ENCODE results near the gene FAM53C. TPM values are rescaled to one million over a fixed set of nuclear protein-coding genes. Genes with fewer than 3 reads are reported as not detected.

FAM53C gene
- total RNA-seq, 1 donor from 2014 or later = 17.4 TPM

GRCh38 chr5:138336952-138337684 is 948 bp upstream of the FAM53C start:
- peak overlapping the region; percentile 98 for H3K27ac ChIP-seq
- H3K4me1 ChIP-seq = peaks cover 46% of the 10 kb centered on the region
- H3K27me3 ChIP-seq = no peaks in the 10 kb centered on the region
- no peaks in the 10 kb centered on the region for H3K9me3 ChIP-seq
- intact Hi-C loops (cut with DNase I) = no loop called here
- H3K4me3 ChIP-seq = peak overlapping the region; percentile 87 to 94
- H3K36me3 ChIP-seq = peaks cover 0 to 5% of the 10 kb centered on the region in 2 donors
- DNase-seq (ENCODE audit: extremely low spot score in 2 of 2) = no peak
- peak in 1 of 2 donors; percentile 2 for TF ChIP-seq POLR2A (IDR thresholded peaks at IDR 0.05)
- no peak for TF ChIP-seq CTCF (IDR thresholded peaks at IDR 0.05)

- Histone ChIP-seq H3K9me3 (no peaks in the 10 kb centered on the region), H3K27me3 (no peaks in the 10 kb centered on the region), H3K36me3 (peaks cover 0 to 17% of the 10 kb centered on the region in 2 donors), H3K4me3 (peak overlapping the region; percentile 87 to 94), H3K27ac (peak overlapping the region; percentile 98), H3K4me1 (peaks cover 39% of the 10 kb centered on the region)
- intact Hi-C loops (cut with DNase I) = no loop called here
- TF ChIP-seq POLR2AphosphoS5 (IDR thresholded peaks at IDR 0.05; ENCODE audit: insufficient read depth in 1 of 2, low read depth in 1 of 2) = peak in 1 of 2 donors; percentile 11
- TF ChIP-seq POLR2A (IDR thresholded peaks at IDR 0.05) = no peak
- DNase-seq (ENCODE audit: extremely low spot score in 2 of 2) = no peak
Observed at GRCh38 chr5:138338411-138339090, 485 bp downstream of the FAM53C start.

GRCh38 chr5:138339091-138339456 is 1.0 kb downstream of the FAM53C start:
- Histone ChIP-seq H3K36me3 (peaks cover 0 to 22% of the 10 kb centered on the region in 2 donors), H3K4me1 (peaks cover 39% of the 10 kb centered on the region), H3K27me3 (no peaks in the 10 kb centered on the region), H3K4me3 (peak overlapping the region; percentile 87 to 94), H3K9me3 (no peaks in the 10 kb centered on the region), H3K27ac (peak overlapping the region; percentile 98)
- DNase-seq (ENCODE audit: extremely low spot score in 2 of 2) = no peak
- intact Hi-C loops (cut with DNase I) = no loop called here
- no peak for TF ChIP-seq POLR2AphosphoS5 (IDR thresholded peaks at IDR 0.05; ENCODE audit: insufficient read depth in 1 of 2, low read depth in 1 of 2)
- no peak for TF ChIP-seq CTCF (IDR thresholded peaks at IDR 0.05)
- no peak for TF ChIP-seq POLR2A (IDR thresholded peaks at IDR 0.05)

GRCh38 chr5:138339464-138339863 is 1.4 kb downstream of the FAM53C start:
- no peak for DNase-seq (ENCODE audit: extremely low spot score in 2 of 2)
- Histone ChIP-seq H3K4me1 (peaks cover 39% of the 10 kb centered on the region), H3K27ac (peak overlapping the region; percentile 98), H3K9me3 (no peaks in the 10 kb centered on the region), H3K4me3 (peak overlapping the region; percentile 87 to 94), H3K27me3 (no peaks in the 10 kb centered on the region), H3K36me3 (peaks cover 0 to 25% of the 10 kb centered on the region in 2 donors)
- TF ChIP-seq POLR2AphosphoS5 (IDR thresholded peaks at IDR 0.05; ENCODE audit: insufficient read depth in 1 of 2, low read depth in 1 of 2) = no peak
- no peak for TF ChIP-seq POLR2A (IDR thresholded peaks at IDR 0.05)
- TF ChIP-seq CTCF (IDR thresholded peaks at IDR 0.05) = no peak
- intact Hi-C loops (cut with DNase I) = no loop called here

DNA sequence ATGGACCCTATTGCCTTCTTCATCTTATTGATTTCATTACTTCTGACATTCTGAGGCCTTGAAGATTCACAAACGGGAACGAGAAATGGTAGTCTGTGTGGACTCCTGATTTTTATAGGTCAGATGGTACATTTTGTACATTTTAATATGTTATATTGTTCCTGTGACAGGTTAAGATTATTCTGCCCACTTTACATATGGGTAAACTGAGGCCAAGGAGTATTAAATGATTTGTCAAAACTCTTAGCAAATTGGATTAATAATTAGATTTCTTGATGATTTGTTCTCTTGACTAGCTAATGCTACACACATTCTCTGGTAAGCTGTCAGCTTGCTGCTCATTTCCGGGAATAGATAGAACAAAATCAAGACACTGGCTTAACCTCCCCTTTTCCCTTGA is 1.9 kb downstream of the FAM53C start:
- H3K9me3 ChIP-seq = no peaks in the 10 kb centered on the region
- H3K4me1 ChIP-seq = peaks cover 39% of the 10 kb centered on the region
- no peak for DNase-seq (ENCODE audit: extremely low spot score in 2 of 2)
- H3K27me3 ChIP-seq = no peaks in the 10 kb centered on the region
- peaks cover 0 to 31% of the 10 kb centered on the region in 2 donors for H3K36me3 ChIP-seq
- H3K4me3 ChIP-seq = no peak overlapping the region
- intact Hi-C loops (cut with DNase I) = no loop called here
- TF ChIP-seq POLR2A (IDR thresholded peaks at IDR 0.05) = no peak
- no peak for TF ChIP-seq POLR2AphosphoS5 (IDR thresholded peaks at IDR 0.05; ENCODE audit: insufficient read depth in 1 of 2, low read depth in 1 of 2)
- TF ChIP-seq CTCF (IDR thresholded peaks at IDR 0.05) = no peak
- peak overlapping the region; percentile 98 for H3K27ac ChIP-seq
